BLaER1 treated with 17β-estradiol and CSF1 and Interleukin-3, amounts not matched to agents 10 nM and 100 nM (cell line): ENCODE results near the gene AFF3.

ENCODE experiments used
- H3K27ac ChIP-seq, 11 experiments: shearing (Covaris generic); formaldehyde crosslinking; 2 replicates each; pipeline ENCODE4 v1.8.1; 2022
- H3K27me3 ChIP-seq, 11 experiments: shearing (Covaris generic); formaldehyde crosslinking; 2 replicates each; pipeline ENCODE4 v1.8.1; 2022
- H3K36me3 ChIP-seq, 11 experiments: shearing (Covaris generic); formaldehyde crosslinking; 2 replicates each; pipeline ENCODE4 v1.8.1; 2022
- H3K4me1 ChIP-seq, 10 experiments: shearing (Covaris generic); formaldehyde crosslinking; 2 replicates each; pipeline ENCODE4 v1.8.1; 2022
- H3K4me2 ChIP-seq, 11 experiments: shearing (Covaris generic); formaldehyde crosslinking; 2 replicates each; pipeline ENCODE4 v1.8.1; 2022
- H3K4me3 ChIP-seq, 10 experiments: shearing (Covaris generic); formaldehyde crosslinking; 2 replicates each; pipeline ENCODE4 v1.8.1; 2022
- H3K9ac ChIP-seq, 11 experiments: shearing (Covaris generic); formaldehyde crosslinking; 2 replicates each; pipeline ENCODE4 v1.8.1; 2022
- H3K9me3 ChIP-seq, 11 experiments: shearing (Covaris generic); formaldehyde crosslinking; replicated peaks in 1 of 11; 2 replicates each; pipeline ENCODE4 v1.8.1; 2022
- H4K20me1 ChIP-seq, 11 experiments: shearing (Covaris generic); formaldehyde crosslinking; 2 replicates each; pipeline ENCODE4 v1.8.1; 2022
- Cebpa-rat ChIP-seq, 11 experiments: shearing (Covaris generic); IDR thresholded peaks; 2 replicates each; pipeline ENCODE4 v1.8.1; 2022

Gene AFF3

DNA sequence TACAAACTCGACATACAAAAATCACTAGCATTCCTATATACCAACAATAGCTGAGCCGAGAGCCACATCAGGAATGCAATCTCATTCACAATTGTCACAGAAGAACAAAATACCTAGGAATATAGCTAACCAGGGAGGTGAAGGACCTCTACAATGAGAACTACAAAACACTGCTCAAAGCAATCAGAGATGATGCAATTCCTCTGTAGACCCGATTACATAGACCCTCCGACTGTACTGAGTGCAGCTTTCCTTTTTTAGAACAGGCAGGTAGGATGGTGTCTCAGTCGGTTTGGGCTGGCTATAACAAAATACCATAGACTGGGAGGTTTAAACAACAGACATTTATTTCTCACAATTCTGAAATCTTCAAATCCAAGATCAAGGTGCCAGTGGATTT is 513.1 kb downstream of the AFF3 start:
- peaks cover 0 to 38% (median 22%) of the 10 kb centered on the region in 11 experiments; a peak in 15 of 22 replicates for H3K36me3 ChIP-seq
- H3K27ac ChIP-seq: no peak overlapping the region
- no peak overlapping the region for H3K9ac ChIP-seq
- peaks cover 7 to 25% (median 12%) of the 10 kb centered on the region in 10 experiments for H3K4me1 ChIP-seq
- H3K9me3 ChIP-seq: peaks cover 22 to 43% (median 26%) of the 10 kb centered on the region in 11 experiments
- no peaks in the 10 kb centered on the region for H3K27me3 ChIP-seq
- H3K4me2 ChIP-seq: no peak overlapping the region
- TF ChIP-seq Cebpa-rat (IDR thresholded peaks at IDR 0.05): no peak
- no peak overlapping the region for H3K4me3 ChIP-seq
- no peaks in the 10 kb centered on the region for H4K20me1 ChIP-seq

DNA sequence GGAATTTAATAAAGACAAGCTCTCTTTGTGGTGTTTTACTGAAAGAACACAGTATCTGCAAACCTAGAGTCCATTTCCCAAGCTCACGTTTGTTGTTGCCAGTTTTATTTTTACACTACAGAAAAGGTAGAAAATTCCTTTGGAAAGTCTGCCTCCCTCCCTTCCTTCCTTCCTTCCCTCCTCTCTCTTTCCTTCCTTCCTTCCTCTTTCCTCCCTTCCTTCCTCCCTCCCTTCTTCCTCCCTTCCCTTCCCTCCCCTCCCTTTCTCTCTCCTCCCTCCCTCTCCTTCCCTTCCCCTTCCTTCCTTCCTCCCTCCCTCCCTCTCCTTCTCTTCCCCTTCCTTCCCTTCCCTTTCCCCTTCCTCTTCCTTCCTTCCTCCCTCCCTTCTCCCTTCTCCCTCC is 516.2 kb downstream of the AFF3 start:
- TF ChIP-seq Cebpa-rat (IDR thresholded peaks at IDR 0.05): no peak
- Histone ChIP-seq H3K9ac (no peak overlapping the region), H3K9me3 (peaks cover 0 to 17% (median 0%) of the 10 kb centered on the region in 11 experiments; a peak in 7 of 22 replicates), H3K4me3 (no peak overlapping the region), H3K27ac (no peak overlapping the region), H3K4me1 (peaks cover 0 to 10% (median 4%) of the 10 kb centered on the region in 10 experiments; a peak in 4 of 20 replicates), H3K27me3 (no peaks in the 10 kb centered on the region), H4K20me1 (peaks cover 0 to 3% (median 0%) of the 10 kb centered on the region in 11 experiments; a peak in 2 of 22 replicates), H3K36me3 (peaks cover 0 to 28% (median 14%) of the 10 kb centered on the region in 11 experiments; a peak in 13 of 22 replicates), H3K4me2 (no peak overlapping the region)

DNA sequence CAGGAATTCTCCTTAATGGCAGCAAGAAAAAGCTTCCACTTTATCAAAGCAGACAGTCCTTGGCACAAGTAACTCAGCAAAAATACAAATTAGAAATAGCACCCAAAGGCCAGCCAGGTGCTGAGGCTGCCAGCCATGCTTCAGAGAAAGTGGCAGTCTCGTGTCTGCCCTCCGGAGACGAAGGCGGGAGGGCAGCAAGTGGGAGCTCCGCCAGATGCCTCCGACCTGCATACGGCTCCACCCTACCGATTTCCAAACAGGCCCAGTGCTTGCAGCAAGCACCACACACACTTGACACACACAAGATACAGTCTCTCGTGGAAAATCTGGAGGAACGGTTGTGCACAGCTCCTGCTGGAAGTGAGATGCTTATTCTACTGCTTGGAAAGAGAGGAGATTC is 517.7 kb downstream of the AFF3 start:
- no peak for TF ChIP-seq Cebpa-rat (IDR thresholded peaks at IDR 0.05)
- H3K4me2 ChIP-seq: no peak overlapping the region

DNA sequence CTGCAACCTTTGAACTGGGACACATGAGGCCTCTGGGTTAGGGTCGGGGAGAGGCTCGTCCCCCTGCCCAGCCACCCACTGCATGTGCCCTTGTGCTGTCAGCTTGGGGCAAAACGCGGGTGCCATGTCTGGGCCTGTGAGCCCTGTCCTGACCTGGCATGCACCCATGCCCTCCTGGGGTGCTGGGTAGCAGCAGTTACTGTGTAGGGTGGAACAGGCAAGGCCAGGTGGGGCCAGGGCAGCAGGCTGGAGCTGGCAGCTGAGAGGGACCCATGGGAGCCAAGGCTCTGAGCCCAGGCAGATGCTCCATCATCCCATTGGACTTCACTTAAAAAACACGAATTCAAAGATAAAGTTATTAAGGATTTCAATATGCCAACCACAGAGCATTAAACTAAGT is 518.8 kb downstream of the AFF3 start:
- Histone ChIP-seq H3K36me3 (0 out of 22 replicates have a peak, but pooled peaks cover 0 to 5% (median 0%) of the 10 kb centered on the region in 11 experiments), H3K4me2 (peak overlapping the region in 2 of 11 experiments; percentile 5 to 15; a peak in 1 of 22 replicates), H4K20me1 (peaks cover 0 to 3% (median 0%) of the 10 kb centered on the region in 11 experiments; a peak in 2 of 22 replicates), H3K9ac (no peak overlapping the region), H3K27me3 (no peaks in the 10 kb centered on the region), H3K4me1 (peaks cover 0 to 9% (median 4%) of the 10 kb centered on the region in 10 experiments; a peak in 4 of 20 replicates), H3K4me3 (no peak overlapping the region), H3K9me3 (no peaks in the 10 kb centered on the region), H3K27ac (no peak overlapping the region)
- TF ChIP-seq Cebpa-rat (IDR thresholded peaks at IDR 0.05): no peak

More for the DNA sequence above, 517.7 kb downstream of the AFF3 start:
- H3K9me3 ChIP-seq: peaks cover 0 to 6% (median 0%) of the 10 kb centered on the region in 11 experiments; a peak in 2 of 22 replicates
- H3K27me3 ChIP-seq: no peaks in the 10 kb centered on the region
- H3K4me3 ChIP-seq: no peak overlapping the region
- H4K20me1 ChIP-seq: peaks cover 0 to 3% (median 0%) of the 10 kb centered on the region in 11 experiments; a peak in 2 of 22 replicates
- peaks cover 0 to 10% (median 4%) of the 10 kb centered on the region in 10 experiments; a peak in 4 of 20 replicates for H3K4me1 ChIP-seq
- H3K36me3 ChIP-seq: peaks cover 0 to 14% (median 2%) of the 10 kb centered on the region in 11 experiments; a peak in 7 of 22 replicates
- H3K9ac ChIP-seq: no peak overlapping the region
- H3K27ac ChIP-seq: no peak overlapping the region

DNA sequence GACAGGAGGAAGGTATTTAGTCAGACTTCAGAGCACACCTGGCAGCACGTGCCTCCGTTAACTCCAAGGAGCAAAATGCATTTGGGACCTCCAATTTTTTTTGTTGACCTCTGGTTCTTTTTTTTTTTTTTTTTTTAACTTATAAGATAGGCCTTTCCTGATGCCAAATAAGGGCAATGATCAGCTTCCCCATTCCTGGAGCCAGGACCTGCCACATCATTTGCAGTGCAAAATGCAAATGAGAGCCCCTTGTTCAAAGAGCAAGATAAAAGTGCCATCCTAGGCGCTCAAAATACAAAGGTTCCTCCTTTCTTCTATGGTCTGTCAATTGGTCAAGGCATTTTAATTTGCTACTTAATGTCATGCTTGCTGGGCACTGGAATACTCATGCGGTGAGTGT is 519.4 kb downstream of the AFF3 start:
- H3K27me3 ChIP-seq: no peaks in the 10 kb centered on the region
- no peaks in the 10 kb centered on the region for H3K9me3 ChIP-seq
- 0 out of 22 replicates have a peak, but pooled peaks cover 0 to 5% (median 0%) of the 10 kb centered on the region in 11 experiments for H3K36me3 ChIP-seq
- H3K4me2 ChIP-seq: peak overlapping the region in 2 of 11 experiments; percentile 5 to 15; a peak in 1 of 22 replicates
- TF ChIP-seq Cebpa-rat (IDR thresholded peaks at IDR 0.05): no peak
- H4K20me1 ChIP-seq: peaks cover 0 to 3% (median 0%) of the 10 kb centered on the region in 11 experiments; a peak in 2 of 22 replicates
- H3K4me1 ChIP-seq: peaks cover 0 to 9% (median 4%) of the 10 kb centered on the region in 10 experiments; a peak in 4 of 20 replicates
- H3K9ac ChIP-seq: no peak overlapping the region
- no peak overlapping the region for H3K4me3 ChIP-seq
- H3K27ac ChIP-seq: no peak overlapping the region

DNA sequence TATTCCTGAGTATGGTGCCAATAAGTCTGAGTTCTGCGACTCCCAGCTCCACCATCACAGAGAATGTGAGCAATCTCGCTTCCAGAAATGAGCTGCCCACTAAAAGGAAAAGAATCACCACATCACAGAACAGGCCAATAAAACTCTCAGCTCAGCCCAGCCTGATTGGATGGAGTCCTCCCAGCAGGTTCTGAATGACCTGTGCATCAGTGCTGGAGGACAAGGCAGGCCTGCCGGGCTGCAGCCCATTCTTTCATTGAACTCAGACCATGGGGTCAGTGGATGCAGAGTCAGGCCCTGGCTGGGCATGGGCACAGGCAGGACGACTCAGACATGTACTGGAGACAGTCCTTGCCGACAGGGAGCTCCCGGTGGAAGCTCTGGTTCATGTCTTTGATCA is 519.9 kb downstream of the AFF3 start:
- Histone ChIP-seq H3K36me3 (0 out of 22 replicates have a peak, but pooled peaks cover 0 to 5% (median 0%) of the 10 kb centered on the region in 11 experiments), H3K9me3 (no peaks in the 10 kb centered on the region), H3K27me3 (no peaks in the 10 kb centered on the region), H3K9ac (no peak overlapping the region), H4K20me1 (peaks cover 0 to 3% (median 0%) of the 10 kb centered on the region in 11 experiments; a peak in 2 of 22 replicates), H3K4me1 (peaks cover 0 to 9% (median 4%) of the 10 kb centered on the region in 10 experiments; a peak in 4 of 20 replicates), H3K27ac (no peak overlapping the region), H3K4me3 (no peak overlapping the region), H3K4me2 (no peak overlapping the region; a peak in 1 of 22 replicates)
- TF ChIP-seq Cebpa-rat (IDR thresholded peaks at IDR 0.05): no peak

DNA sequence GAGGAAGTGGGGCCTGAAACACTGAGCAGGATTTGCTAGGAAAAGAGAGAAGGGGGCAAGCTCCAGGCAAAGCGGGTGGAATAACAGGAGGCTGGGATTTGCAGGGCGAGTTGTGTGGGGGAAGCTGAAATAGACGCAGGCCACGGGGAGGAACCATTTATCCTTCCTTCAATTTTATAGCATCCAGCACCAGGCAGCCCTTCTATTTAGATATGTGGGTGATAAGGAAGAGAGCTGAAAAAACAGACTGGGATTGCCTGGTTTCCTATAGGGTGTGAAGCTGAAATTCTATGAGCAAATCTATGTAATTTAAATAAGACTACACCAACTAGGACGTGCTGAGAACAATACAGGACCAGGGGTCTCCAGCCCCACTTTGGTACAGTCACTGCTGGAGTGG is 520.6 kb downstream of the AFF3 start:
- H3K9ac ChIP-seq: no peak overlapping the region
- H3K27ac ChIP-seq: no peak overlapping the region
- H3K36me3 ChIP-seq: 0 out of 22 replicates have a peak, but pooled peaks cover 0 to 5% (median 0%) of the 10 kb centered on the region in 11 experiments
- no peak overlapping the region for H3K4me3 ChIP-seq
- H3K27me3 ChIP-seq: no peaks in the 10 kb centered on the region
- H3K4me1 ChIP-seq: peaks cover 0 to 9% (median 4%) of the 10 kb centered on the region in 10 experiments; a peak in 4 of 20 replicates
- no peak overlapping the region for H3K4me2 ChIP-seq
- H3K9me3 ChIP-seq: no peaks in the 10 kb centered on the region
- no peak for TF ChIP-seq Cebpa-rat (IDR thresholded peaks at IDR 0.05)
- peaks cover 0 to 3% (median 0%) of the 10 kb centered on the region in 11 experiments; a peak in 2 of 22 replicates for H4K20me1 ChIP-seq

DNA sequence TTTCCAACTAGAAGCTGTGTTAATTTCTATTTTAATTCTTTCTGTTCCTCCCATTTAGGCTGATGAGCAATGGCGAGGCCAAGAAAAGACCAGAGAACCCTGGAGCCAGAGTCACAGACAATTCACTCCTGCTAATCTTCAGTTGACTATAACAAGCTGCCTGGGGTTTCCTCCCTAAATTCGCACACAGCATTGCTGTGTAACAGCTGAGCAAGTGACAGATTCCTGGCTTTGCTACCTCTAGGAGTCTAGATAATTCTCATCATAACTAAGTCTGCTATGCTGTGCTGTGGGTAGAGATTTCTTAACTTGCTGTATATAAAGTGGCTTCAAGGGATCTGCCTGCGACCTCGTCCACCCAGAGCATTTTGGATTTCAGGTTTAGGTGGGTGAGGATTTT is 521.3 kb downstream of the AFF3 start:
- H4K20me1 ChIP-seq: peaks cover 0 to 3% (median 0%) of the 10 kb centered on the region in 11 experiments; a peak in 2 of 22 replicates
- no peak for TF ChIP-seq Cebpa-rat (IDR thresholded peaks at IDR 0.05)
- no peaks in the 10 kb centered on the region for H3K27me3 ChIP-seq
- peaks cover 0 to 9% (median 4%) of the 10 kb centered on the region in 10 experiments; a peak in 4 of 20 replicates for H3K4me1 ChIP-seq
- no peak overlapping the region for H3K4me2 ChIP-seq
- no peaks in the 10 kb centered on the region for H3K9me3 ChIP-seq
- no peak overlapping the region for H3K9ac ChIP-seq
- 0 out of 22 replicates have a peak, but pooled peaks cover 0 to 5% (median 0%) of the 10 kb centered on the region in 11 experiments for H3K36me3 ChIP-seq
- H3K4me3 ChIP-seq: no peak overlapping the region
- H3K27ac ChIP-seq: no peak overlapping the region

DNA sequence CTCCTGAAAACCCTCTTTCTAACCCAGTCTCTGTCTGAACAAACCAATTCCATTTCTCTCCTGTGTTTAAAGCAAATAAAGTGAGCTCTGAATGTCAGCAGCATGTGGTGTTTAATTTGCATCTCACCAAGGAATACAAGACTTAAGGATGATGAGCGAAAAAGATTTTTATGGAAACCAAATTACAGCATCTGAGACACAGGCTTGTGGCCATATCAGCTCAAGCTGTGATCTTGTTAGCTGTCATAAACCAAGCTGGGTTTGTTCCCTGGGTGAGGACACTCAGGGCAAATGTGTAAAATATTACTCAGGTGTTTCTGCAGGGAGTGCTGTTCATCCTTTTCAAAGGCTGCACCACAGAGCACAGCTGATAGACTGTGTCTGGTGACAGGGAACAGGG is 523.2 kb downstream of the AFF3 start:
- Histone ChIP-seq H3K9ac (no peak overlapping the region), H3K27me3 (no peaks in the 10 kb centered on the region), H4K20me1 (peaks cover 0 to 3% (median 0%) of the 10 kb centered on the region in 11 experiments; a peak in 2 of 22 replicates)

More for the DNA sequence above, 523.2 kb downstream of the AFF3 start:
- H3K9me3 ChIP-seq: no peaks in the 10 kb centered on the region
- H3K4me1 ChIP-seq: peaks cover 0 to 9% (median 4%) of the 10 kb centered on the region in 10 experiments; a peak in 4 of 20 replicates
- no peak overlapping the region for H3K4me3 ChIP-seq
- no peak overlapping the region for H3K27ac ChIP-seq
- peaks cover 0 to 5% (median 0%) of the 10 kb centered on the region in 11 experiments; a peak in 1 of 22 replicates for H3K36me3 ChIP-seq
- H3K4me2 ChIP-seq: no peak overlapping the region
- no peak for TF ChIP-seq Cebpa-rat (IDR thresholded peaks at IDR 0.05)
